Activated CD8-positive, alpha-beta memory T cell treated with anti-CD3 and anti-CD28 coated beads, Interleukin-2, amount 50 U/mL, for 48 hours (primary cell): ENCODE measurements around the gene ARHGAP18.

Experiments used
- DNase-seq: peaks from one replicate; pipeline ENCODE4 v3.0.0-alpha.2; 2020

The ARHGAP18 gene

GRCh38 chr6:129709769-129710449 is at the start of gene ARHGAP18:
ARHGAP18 (minus strand) TSS chr6:129710177; CDS start chr6:129710136, 41 bp downstream.
- DNase-seq, result peak; percentile 83

- no peak for DNase-seq
These were observed 45.8 kb upstream of the ARHGAP18 start for GRCh38 chr6:129755787-129756186.

DNA sequence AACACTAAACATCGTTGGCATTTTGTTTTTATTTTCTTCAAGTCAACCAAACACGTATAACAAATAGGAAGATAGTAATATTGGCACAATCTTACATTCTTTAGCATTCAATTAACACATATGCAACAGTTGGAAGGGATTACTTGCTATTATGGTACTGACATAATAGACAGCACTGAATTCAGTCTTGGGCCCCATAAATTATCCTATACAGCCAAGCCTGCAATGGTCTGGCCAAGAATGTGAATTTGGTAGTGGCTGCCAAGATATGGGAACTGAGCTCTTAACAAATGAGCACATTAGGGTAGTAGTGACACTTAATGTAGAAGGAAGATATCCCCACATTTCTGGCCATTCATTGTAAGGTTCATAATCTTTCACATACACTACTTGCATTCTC is 44.8 kb upstream of the ARHGAP18 start:
- DNase-seq, result no peak

DNA sequence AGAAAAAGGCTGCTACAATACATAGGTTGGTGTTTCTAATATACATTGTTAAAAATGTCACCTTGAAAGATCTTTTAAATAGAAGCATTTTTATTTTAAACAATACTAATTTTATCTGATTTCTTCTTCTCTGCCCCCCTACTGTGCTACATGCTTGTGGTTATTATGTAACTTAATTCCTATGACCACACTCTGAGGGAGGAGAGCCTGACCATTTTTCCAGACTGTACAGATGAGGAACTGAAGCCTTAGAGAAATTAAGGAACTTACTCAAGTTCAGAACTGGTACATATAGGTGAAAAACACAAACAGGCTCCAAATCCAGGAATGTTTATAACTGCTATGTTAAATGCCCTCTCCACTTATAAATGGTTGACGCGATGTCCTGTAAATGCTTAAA is 43.4 kb upstream of the ARHGAP18 start:
- no peak for DNase-seq

DNA sequence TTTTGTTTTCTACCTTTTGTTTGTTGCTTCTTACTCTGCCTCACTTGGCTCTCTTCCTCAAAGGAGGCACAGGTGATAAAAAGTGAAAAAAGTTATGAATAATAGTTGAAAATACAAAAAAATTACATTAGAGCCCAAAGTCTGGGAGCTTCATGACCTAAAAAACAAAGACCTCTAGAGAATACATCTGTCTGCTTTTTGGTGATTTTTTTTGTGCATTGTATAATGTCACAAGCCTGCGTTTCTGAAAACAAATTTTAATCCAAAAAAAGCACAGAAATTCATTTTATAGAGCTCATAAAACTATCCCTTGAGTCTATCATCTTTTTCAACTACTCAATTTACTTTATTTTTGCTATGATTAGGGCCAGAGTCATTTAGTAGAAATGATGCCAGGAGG is 41.4 kb upstream of the ARHGAP18 start:
- DNase-seq, result no peak

DNA sequence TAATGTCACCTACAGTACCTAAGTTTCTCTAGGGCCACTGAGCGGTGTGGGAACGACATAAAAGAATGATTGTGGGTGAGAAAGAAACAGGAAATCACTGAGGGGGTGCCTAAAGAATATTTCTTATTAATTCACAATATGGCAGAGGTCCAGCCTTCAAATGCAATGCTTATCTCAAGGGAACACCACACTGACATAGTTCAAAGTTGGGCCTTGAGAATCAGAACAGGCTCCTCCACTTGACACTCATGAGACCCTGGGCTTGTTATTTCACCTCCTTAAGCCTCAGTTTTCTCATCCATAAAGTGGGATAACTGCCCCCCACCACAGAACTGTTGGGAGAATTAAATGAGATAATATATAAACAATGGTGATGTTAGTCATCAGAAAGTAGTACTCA is 40.4 kb upstream of the ARHGAP18 start:
- no peak for DNase-seq

- DNase-seq, result no peak
These were observed 39.8 kb upstream of the ARHGAP18 start for GRCh38 chr6:129749749-129750120.

DNA sequence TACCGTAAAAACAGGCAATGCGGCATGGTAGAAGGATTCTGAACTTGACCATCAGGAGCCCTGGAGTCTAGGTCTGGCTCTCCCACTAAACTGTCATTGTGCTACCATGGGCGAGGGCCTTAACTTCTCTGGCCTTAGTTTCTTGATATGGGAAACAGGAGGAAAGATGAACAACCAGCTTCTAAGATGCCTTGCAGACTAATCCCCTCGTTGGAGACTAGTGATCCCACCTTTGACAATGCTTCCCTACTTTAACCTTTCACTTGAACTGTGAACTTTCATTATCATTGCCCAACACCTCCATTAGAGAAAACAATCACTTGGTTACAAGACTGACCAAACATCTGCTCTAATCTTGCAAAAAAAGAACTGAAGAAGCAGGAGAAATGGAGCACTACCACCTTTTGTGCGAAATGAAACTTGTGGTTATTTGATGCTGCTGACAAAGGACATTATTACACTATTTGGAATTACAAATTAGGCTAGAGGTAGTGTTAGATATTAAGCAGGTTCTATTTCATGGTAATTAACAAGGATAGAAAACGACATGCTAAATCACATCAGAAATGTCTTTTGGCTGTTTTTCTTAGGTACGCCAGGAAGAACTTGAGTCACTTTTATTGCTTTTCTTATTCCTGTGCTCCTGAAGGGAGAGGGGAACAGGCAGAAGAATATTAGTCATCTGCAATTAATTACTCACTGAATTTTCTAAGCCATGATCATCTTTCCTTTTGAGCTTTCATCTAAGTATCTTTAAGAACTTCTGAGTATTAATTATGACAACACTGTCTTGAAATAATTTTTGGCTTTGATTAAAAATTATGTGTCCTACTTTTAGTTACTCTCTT is 39.1 kb upstream of the ARHGAP18 start:
- no peak for DNase-seq

DNA sequence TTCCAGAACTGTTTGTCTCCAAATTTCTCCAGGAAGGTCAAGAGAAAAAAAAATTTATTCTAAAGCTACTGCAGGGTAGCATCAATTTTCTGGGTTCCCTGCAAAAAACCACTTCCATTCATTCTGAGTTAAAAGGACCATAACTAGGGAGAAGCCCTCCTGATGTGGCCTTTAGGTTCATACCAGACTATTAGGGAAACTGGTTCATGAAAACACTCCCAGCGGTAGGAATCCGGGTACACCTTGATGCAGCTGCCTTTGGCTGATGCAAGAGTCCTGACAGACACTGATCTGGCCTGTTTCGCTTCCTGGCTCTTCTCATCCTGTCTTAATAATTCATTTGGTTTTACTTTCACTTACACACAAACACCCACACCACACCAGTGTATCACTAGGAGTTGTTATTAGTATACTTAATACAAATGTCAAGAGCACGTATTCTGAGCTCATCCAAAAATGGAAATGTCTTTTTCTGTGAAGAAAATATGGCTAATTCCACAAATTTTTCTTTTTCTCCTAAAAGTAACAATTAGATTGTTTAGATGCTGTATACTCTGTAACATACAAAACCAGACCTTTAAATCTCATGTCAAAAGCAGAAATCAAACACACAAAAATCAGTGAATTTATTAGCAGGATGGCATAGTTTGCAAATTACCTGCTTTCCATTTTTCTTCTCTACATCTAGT is 38.4 kb upstream of the ARHGAP18 start:
- DNase-seq, result peak; percentile 73

DNA sequence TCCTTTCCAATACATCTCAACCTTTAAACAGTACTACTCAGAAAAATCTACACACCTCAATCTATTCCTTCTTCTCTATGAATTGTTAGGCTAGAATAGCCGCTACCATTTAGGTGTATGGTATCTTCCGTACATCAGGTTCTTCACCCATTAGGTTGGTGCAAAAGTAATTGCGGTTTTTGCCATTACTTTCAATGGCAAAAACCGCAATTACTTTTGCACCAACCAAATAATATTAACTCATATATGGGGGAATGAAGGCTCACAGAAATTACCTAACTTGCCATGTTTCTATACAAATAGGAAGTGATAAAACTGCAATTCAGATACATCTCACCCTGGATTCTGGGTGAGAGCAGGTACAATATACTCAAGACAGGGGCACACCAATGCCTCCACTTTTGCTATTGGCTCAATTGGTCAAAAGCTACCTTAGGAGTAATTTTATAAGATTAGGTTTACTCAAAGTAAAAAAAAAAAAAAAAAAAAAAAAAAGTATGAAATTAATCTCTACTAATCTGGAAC is 37.7 kb upstream of the ARHGAP18 start:
- DNase-seq, result no peak

- DNase-seq, result no peak
These were observed 34.9 kb upstream of the ARHGAP18 start for GRCh38 chr6:129744880-129745237.

DNA sequence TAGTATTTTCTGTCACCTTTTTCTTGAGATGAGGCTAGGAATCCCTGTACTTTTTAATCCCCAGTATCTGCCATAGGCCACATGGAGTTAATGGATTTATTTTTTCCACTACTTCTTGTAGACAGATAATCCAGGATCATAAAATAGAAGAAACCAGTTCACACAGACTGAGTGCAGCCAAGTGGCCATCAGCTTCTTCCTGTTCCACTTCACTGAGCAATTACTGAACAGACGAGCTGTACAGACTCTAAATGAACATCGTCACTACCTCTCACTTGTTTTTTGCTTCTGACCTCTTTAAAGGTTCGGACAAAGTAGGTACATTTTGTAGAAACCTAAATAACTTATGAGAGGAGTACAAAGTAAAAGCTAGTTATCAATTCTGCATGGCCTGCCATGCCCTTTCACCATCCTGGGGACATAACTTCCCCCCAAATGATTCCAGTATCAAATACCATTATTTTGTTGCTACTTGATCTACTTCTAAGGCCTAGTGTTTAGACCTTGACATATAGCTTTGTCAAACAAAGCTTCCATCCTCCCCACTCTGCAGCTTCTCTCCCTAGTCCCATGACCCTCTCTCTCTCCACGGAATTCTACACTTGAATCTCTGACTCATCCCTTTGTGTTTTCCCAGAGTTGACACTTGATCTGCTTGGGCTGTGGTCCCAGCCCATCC is 34.4 kb upstream of the ARHGAP18 start:
- no peak for DNase-seq

GRCh38 chr6:129740013-129740412 is 30.0 kb upstream of the ARHGAP18 start:
- no peak for DNase-seq

GRCh38 chr6:129736105-129736504 is 26.1 kb upstream of the ARHGAP18 start:
- no peak for DNase-seq

- no peak for DNase-seq
These were observed 23.3 kb upstream of the ARHGAP18 start for GRCh38 chr6:129733290-129733689.

- no peak for DNase-seq
These were observed 22.6 kb upstream of the ARHGAP18 start for GRCh38 chr6:129732542-129732941.

DNA sequence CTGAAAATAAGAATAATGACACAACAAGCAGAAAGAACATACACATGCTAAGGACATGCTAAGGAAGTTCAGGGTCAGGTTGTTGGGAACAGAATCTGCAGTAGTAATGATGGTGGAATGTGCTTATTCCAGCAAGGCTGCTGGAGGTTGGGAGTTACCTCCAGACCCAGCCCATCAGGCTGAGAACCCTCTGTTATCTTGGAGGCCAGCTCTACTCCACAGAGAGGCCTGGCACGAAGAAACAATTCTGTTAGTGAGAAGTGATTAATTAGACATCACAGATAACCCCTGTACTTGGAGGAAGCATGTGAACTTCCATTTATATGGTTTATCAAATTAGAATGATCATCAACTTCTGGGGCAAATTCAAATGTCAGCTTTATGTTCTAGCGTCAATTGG is 22.1 kb upstream of the ARHGAP18 start:
- DNase-seq, result no peak

DNA sequence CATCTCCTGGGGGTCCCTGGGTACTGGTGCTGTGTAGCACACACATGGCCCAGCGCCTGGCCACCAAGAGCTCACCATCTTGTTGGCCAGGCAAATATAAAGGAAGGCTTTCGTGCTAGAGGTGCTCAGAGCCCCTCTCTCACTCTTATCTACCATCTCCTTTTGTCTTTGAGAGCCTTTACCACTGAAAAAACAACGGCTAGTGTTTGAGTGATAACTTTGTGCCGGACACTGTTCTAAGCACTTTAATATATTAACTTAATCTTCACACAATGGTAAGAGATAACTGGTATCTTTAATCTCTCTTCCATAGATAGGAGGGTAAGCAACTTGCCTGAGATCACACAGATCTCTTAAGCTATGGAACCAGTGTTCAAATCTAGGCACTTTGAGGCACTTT is 21.5 kb upstream of the ARHGAP18 start:
- no peak for DNase-seq

DNA sequence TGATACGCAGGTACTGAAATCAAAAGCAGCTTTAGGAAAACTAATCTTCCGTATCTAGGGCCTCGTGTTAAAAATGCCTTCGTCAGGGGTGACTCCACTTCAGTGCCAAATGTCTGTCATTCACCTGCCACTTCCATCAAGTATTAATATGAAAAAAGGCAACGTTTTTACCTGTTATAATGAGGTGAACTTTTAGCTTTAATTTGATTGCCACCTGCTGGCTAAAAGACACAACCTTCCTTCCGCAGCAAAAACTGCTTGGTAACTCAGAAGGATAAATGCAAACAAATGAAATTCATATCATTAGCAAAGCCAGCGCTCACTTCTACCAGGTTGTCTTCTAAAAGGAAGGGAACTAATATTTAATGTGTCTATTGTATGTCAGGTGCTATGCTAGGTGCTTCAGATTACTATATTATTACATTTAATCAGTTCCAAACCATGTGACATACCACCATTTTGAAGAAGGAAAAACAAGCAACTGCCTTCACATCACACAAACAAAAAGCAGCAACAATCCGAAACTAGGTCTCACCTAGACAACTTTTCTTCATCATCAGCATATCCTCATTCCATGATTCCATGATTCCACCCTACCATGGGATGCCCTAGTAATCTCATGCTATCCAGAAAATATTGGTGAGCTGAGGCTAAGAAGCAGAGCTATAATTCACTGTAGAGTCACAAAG is 20.6 kb upstream of the ARHGAP18 start:
- no peak for DNase-seq

- DNase-seq, result no peak
These were observed 16.7 kb upstream of the ARHGAP18 start for GRCh38 chr6:129726650-129727049.

GRCh38 chr6:129725341-129725740 is 15.4 kb upstream of the ARHGAP18 start:
- no peak for DNase-seq

DNA sequence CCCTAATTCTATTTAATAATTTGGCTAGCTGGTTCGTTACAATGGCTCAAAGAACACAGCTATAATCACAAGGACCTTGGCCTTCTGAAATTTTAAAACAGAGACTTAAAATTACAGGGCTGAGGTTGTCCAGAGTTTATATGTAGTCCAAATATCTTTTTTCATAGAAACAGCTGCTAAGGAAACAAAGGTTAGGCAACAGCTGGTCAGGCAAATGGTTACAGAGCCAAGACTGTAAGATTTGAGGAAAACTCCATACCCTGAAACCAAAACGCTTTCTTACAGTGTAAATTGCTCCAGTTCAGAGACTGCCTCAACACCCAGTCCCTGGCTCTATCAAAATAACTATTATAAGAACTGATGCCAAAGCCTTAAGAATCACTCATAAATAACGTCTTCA is 9.7 kb upstream of the ARHGAP18 start:
- no peak for DNase-seq

DNA sequence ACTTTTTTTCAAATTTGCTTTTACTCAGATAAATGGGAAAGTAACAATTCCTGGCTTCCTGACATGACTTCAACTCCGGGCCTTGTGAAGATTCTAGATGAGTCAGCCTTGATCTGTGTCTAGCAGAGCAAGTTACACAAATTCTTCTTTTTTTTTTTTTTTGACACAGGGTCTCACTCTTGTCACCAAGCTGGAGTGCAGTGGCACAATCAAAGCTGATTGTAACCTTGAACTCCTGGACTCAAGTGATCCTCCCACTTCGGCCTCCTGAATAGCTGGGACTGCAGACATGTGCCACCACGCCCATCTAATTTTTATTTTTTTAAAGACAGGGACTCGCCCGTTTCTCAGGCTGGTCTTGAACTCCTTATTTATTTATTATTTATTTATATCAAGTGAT is 7.3 kb upstream of the ARHGAP18 start:
- DNase-seq, result no peak
